H9 (cell line): ENCODE data around the gene TEX48. TPM values are rescaled to one million over a fixed set of nuclear protein-coding genes. Genes with fewer than 3 reads are reported as not detected.

ENCODE experiments used
- DNase-seq: peaks from one replicate; pipeline ENCODE4 v3.0.0-alpha.2; 2017
- H2AFZ ChIP-seq: one replicate; pipeline ENCODE4 v1.6.1; 2013; ENCODE audit warnings: mild to moderate bottlenecking, low read length, control low read depth, moderate library complexity
- H2AK5ac ChIP-seq: 2 replicates; pipeline ENCODE4 v1.6.1; 2013; ENCODE audit warnings: low read length, control low read depth, mixed read lengths; ENCODE audit not compliant: insufficient read length
- H2BK120ac ChIP-seq: one replicate; pipeline ENCODE4 v1.6.1; 2013; ENCODE audit warnings: low read depth, mild to moderate bottlenecking, low read length, control low read depth, inconsistent platforms; ENCODE audit not compliant: poor library complexity, severe bottlenecking
- H2BK12ac ChIP-seq: 2 replicates; pipeline ENCODE4 v1.6.1; 2013; ENCODE audit warnings: low read length, control low read depth, mixed read lengths, low read depth; ENCODE audit not compliant: insufficient read length
- H2BK15ac ChIP-seq: 2 replicates; pipeline ENCODE4 v1.6.1; 2013; ENCODE audit warnings: low read depth, low read length, control low read depth
- H2BK20ac ChIP-seq: one replicate; pipeline ENCODE4 v1.6.1; 2013; ENCODE audit warnings: low read depth, mild to moderate bottlenecking, low read length, control low read depth, inconsistent platforms; ENCODE audit not compliant: poor library complexity, severe bottlenecking
- H2BK5ac ChIP-seq: 2 replicates; pipeline ENCODE4 v1.6.1; 2013; ENCODE audit warnings: low read length, control low read depth, mixed read lengths; ENCODE audit not compliant: insufficient read length
- H3K14ac ChIP-seq: 2 replicates; pipeline ENCODE4 v1.6.1; 2013; ENCODE audit warnings: low read length, control low read depth; ENCODE audit not compliant: insufficient read depth
- H3K18ac ChIP-seq: 2 replicates; pipeline ENCODE4 v1.6.1; 2013; ENCODE audit warnings: low read depth, mild to moderate bottlenecking, mixed read lengths, low read length, control low read depth; ENCODE audit not compliant: insufficient read length
- H3K23ac ChIP-seq: 2 replicates; pipeline ENCODE4 v1.6.1; 2013; ENCODE audit warnings: low read length, control low read depth, mixed read lengths, low read depth; ENCODE audit not compliant: insufficient read length
- H3K23me2 ChIP-seq: 2 replicates; pipeline ENCODE4 v1.6.1; 2013; ENCODE audit warnings: low read depth, mild to moderate bottlenecking, mixed read lengths, low read length, control low read depth; ENCODE audit not compliant: insufficient read length, poor library complexity, severe bottlenecking
- H3K27ac ChIP-seq: 2 replicates; pipeline ENCODE4 v1.5.1; 2013; ENCODE audit warnings: low read length, control low read depth, mixed read lengths, low read depth; ENCODE audit not compliant: insufficient read length
- H3K27me3 ChIP-seq: 2 replicates; pipeline ENCODE4 v1.6.1; 2013; ENCODE audit warnings: low read length, control low read depth, inconsistent platforms; ENCODE audit not compliant: insufficient read depth
- H3K4ac ChIP-seq: 2 replicates; pipeline ENCODE4 v1.6.1; 2013; ENCODE audit warnings: low read depth, mild to moderate bottlenecking, control low read depth, inconsistent platforms, low read length, moderate library complexity
- H3K4me1 ChIP-seq: 2 replicates; pipeline ENCODE4 v1.6.1; 2013; ENCODE audit warnings: low read length, control low read depth, inconsistent platforms; ENCODE audit not compliant: insufficient read depth
- H3K4me2 ChIP-seq: 2 replicates; pipeline ENCODE4 v1.6.1; 2013; ENCODE audit warnings: low read length, control low read depth, mixed read lengths; ENCODE audit not compliant: insufficient read length, insufficient read depth
- H3K56ac ChIP-seq: 2 replicates; pipeline ENCODE4 v1.6.1; 2013; ENCODE audit warnings: low read depth, mild to moderate bottlenecking, mixed read lengths, low read length, control low read depth; ENCODE audit not compliant: insufficient read length
- H3K79me1 ChIP-seq: 2 replicates; pipeline ENCODE4 v1.6.1; 2013; ENCODE audit warnings: low read depth, mild to moderate bottlenecking, moderate library complexity, low read length, control low read depth, inconsistent platforms; ENCODE audit not compliant: insufficient read depth, poor library complexity, severe bottlenecking
- H3K79me2 ChIP-seq: 2 replicates; pipeline ENCODE4 v1.6.1; 2013; ENCODE audit warnings: low read length, control low read depth, inconsistent platforms; ENCODE audit not compliant: insufficient read depth
- H3K9ac ChIP-seq: 2 replicates; pipeline ENCODE4 v1.6.1; 2013; ENCODE audit warnings: low read length, control low read depth, mixed read lengths; ENCODE audit not compliant: insufficient read length; ENCODE audit errors: extremely low read depth
- H3K9me3 ChIP-seq: one replicate; pipeline ENCODE4 v1.6.1; 2013; ENCODE audit warnings: low read depth, low read length, inconsistent platforms; ENCODE audit not compliant: control insufficient read depth
- H3T11ph ChIP-seq: one replicate; pipeline ENCODE4 v1.6.1; 2013; ENCODE audit warnings: mild to moderate bottlenecking, low read length, control low read depth, inconsistent platforms
- H4K20me1 ChIP-seq: one replicate; pipeline ENCODE4 v1.6.1; 2013; ENCODE audit not compliant: control insufficient read depth, insufficient read length, insufficient read depth
- H4K5ac ChIP-seq: 2 replicates; pipeline ENCODE4 v1.6.1; 2013; ENCODE audit warnings: low read depth, mild to moderate bottlenecking, mixed read lengths, low read length, control low read depth; ENCODE audit not compliant: insufficient read length
- H4K8ac ChIP-seq: replicated peaks from 2 replicates; pipeline ENCODE4 v1.6.1; 2013; ENCODE audit warnings: low read length, control low read depth, mixed read lengths, low read depth; ENCODE audit not compliant: insufficient read length
- H4K91ac ChIP-seq: 2 replicates; pipeline ENCODE4 v1.6.1; 2013; ENCODE audit warnings: low read depth, mild to moderate bottlenecking, moderate library complexity, mixed read lengths, low read length, control low read depth; ENCODE audit not compliant: insufficient read length
- H3K27ac Mint-ChIP-seq, 3 experiments: 2 replicates in 2 of 3; 3 replicates in 1 of 3; pipeline ENCODE4 v1.8.0; 2020 to 2021; ENCODE audit warnings: mixed read lengths in 3 of 3, mild to moderate bottlenecking in 1 of 3, moderate library complexity in 1 of 3
- H3K27me3 Mint-ChIP-seq: 2 replicates; pipeline ENCODE4 v1.8.0; 2021; ENCODE audit warnings: low read depth, mild to moderate bottlenecking, moderate library complexity, mixed read lengths
- H3K36me3 Mint-ChIP-seq, 3 experiments: 2 replicates in 2 of 3; 3 replicates in 1 of 3; pipeline ENCODE4 v1.8.0; 2020 to 2021; ENCODE audit warnings: low read depth in 3 of 3, mixed read lengths in 3 of 3; ENCODE audit not compliant: insufficient read depth in 1 of 3
- H3K4me1 Mint-ChIP-seq, 2 experiments: 2 replicates each; pipeline ENCODE4 v1.8.0; 2020; ENCODE audit warnings: mixed read lengths in 2 of 2
- H3K4me3 Mint-ChIP-seq, 2 experiments: 2 replicates in 1 of 2; 3 replicates in 1 of 2; pipeline ENCODE4 v1.8.0; 2020 to 2021; ENCODE audit warnings: mild to moderate bottlenecking in 2 of 2, mixed read lengths in 2 of 2, moderate library complexity in 1 of 2
- H3K9me3 Mint-ChIP-seq, 2 experiments: 2 replicates in 1 of 2; 3 replicates in 1 of 2; pipeline ENCODE4 v1.8.0; 2020; ENCODE audit warnings: mild to moderate bottlenecking in 2 of 2, mixed read lengths in 2 of 2, moderate library complexity in 1 of 2
- WGBS: extraction: QIAGEN DNeasy Blood & Tissue Kit; methylation state at CpG from one replicate; pipeline ENCODE4 v1.1.7; 2013; ENCODE audit warnings: missing lambda C conversion rate, low lambda C conversion rate, mixed read lengths; ENCODE audit not compliant: insufficient read length; ENCODE audit errors: extremely low coverage; 5-methylcytosine and 5-hydroxymethylcytosine counted together
- total RNA-seq: library from RNA; stranded (reverse); gene quantifications from 2 replicates; pipeline ENCODE4 v1.2.1, GENCODE V29; 2021
- TF ChIP-seq, protein P1 (sequence below): fragments of 200-600 bp; sonication (generic); conservative IDR thresholded peaks from 3 replicates; pipeline ENCODE4 v1.8.0; 2021; ENCODE audit warnings: antibody characterized with exemption, mild to moderate bottlenecking

Gene TEX48
- total RNA-seq, 1 experiment from 2014 or later, result not detected

DNA sequence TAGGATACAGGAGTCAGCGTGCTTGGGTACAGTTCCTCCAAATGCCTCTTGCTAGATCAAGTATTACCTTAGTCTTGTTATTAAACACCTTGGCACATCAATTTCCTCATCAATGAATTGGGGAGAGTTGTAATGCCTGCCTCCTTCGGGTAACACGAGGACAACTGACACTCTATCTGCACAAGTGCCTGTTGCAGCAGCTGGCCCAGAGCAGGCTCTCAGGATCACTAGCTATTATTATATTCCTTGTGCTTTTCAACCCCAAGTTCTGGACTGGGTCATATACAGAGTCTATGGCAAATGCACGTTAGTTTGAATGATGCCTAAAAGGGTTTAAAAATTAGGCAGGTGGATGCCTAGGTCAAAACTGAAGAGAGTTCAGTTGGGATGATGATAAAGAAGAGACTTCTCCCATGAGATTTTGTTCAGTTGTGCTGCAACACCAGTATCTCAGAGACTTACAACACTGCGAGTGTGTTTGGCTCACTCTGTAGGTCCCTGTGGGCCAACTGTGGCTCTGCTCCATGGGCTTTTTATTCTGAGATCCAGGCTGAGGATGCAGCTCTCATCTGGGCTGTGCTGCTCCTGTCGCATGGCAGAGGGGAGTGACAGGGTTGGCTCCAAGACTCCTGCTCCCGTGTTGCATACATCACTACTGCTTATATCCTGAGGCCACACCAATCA lies 41.1 kb upstream of the TEX48 start:
- no peaks in the 10 kb centered on the region for H3K79me1 ChIP-seq
- no peak overlapping the region for H2BK20ac ChIP-seq
- H3K56ac ChIP-seq, result no peak overlapping the region
- no CpG with 5 or more reads among the region's 7 CpGs for WGBS
- H4K20me1 ChIP-seq, result no peaks in the 10 kb centered on the region
- no peak overlapping the region for H2AFZ ChIP-seq
- no peak overlapping the region for H4K8ac ChIP-seq
- H3K27ac ChIP-seq, result no peak overlapping the region
- Mint-ChIP-seq H3K4me1 (peaks cover 12 to 16% of the 10 kb centered on the region in 2 experiments), H3K4me3 (no peak overlapping the region), H3K27me3 (peaks cover 75% of the 10 kb centered on the region), H3K27ac (no peak overlapping the region), H3K36me3 (no peaks in the 10 kb centered on the region; a peak in 1 of 7 replicates), H3K9me3 (peaks cover 0 to 3% of the 10 kb centered on the region in 2 experiments; a peak in 2 of 5 replicates)
- H3K23me2 ChIP-seq, result no peaks in the 10 kb centered on the region
- TF ChIP-seq, protein P1, sequence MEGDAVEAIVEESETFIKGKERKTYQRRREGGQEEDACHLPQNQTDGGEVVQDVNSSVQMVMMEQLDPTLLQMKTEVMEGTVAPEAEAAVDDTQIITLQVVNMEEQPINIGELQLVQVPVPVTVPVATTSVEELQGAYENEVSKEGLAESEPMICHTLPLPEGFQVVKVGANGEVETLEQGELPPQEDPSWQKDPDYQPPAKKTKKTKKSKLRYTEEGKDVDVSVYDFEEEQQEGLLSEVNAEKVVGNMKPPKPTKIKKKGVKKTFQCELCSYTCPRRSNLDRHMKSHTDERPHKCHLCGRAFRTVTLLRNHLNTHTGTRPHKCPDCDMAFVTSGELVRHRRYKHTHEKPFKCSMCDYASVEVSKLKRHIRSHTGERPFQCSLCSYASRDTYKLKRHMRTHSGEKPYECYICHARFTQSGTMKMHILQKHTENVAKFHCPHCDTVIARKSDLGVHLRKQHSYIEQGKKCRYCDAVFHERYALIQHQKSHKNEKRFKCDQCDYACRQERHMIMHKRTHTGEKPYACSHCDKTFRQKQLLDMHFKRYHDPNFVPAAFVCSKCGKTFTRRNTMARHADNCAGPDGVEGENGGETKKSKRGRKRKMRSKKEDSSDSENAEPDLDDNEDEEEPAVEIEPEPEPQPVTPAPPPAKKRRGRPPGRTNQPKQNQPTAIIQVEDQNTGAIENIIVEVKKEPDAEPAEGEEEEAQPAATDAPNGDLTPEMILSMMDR, result no peak
- H3K4me2 ChIP-seq, result no peak overlapping the region
- no peaks in the 10 kb centered on the region for H3K9me3 ChIP-seq
- no peak overlapping the region for H3K4ac ChIP-seq
- no peak overlapping the region for H3K23ac ChIP-seq
- H3K79me2 ChIP-seq, result no peaks in the 10 kb centered on the region
- H2BK12ac ChIP-seq, result no peak overlapping the region
- H2BK15ac ChIP-seq, result no peak overlapping the region
- H3K4me1 ChIP-seq, result no peaks in the 10 kb centered on the region
- no peak overlapping the region for H4K5ac ChIP-seq
- no peak overlapping the region for H2BK120ac ChIP-seq
- H3K27me3 ChIP-seq, result no peaks in the 10 kb centered on the region
- no peak overlapping the region for H2BK5ac ChIP-seq
- no peak overlapping the region for H3T11ph ChIP-seq
- no peak for DNase-seq
- H3K9ac ChIP-seq, result no peak overlapping the region
- no peak overlapping the region for H3K18ac ChIP-seq
- no peak overlapping the region for H2AK5ac ChIP-seq
- H3K14ac ChIP-seq, result no peak overlapping the region
- H4K91ac ChIP-seq, result no peak overlapping the region
